NCI-H774 (cell line): ENCODE measurements around the gene ZNF574.

ENCODE experiments used
- DNase-seq: peaks from one replicate; lab custom pipeline; 2025; lab: John Stamatoyannopoulos, UW

Gene ZNF574

GRCh38 chr19:42102877-42103276 lies 26.9 kb downstream of the ZNF574 start:
- DNase-seq = no peak

- DNase-seq = no peak
These were observed 29.4 kb downstream of the ZNF574 start for GRCh38 chr19:42105368-42105767.

- peak; percentile 83 for DNase-seq
These were observed 32.8 kb downstream of the ZNF574 start for GRCh38 chr19:42108527-42109389.

GRCh38 chr19:42109896-42110295 lies 33.9 kb downstream of the ZNF574 start:
- no peak for DNase-seq

GRCh38 chr19:42110658-42111057 lies 34.7 kb downstream of the ZNF574 start:
- DNase-seq = no peak

- no peak for DNase-seq
These were observed 35.4 kb downstream of the ZNF574 start for GRCh38 chr19:42111384-42111783.

- no peak for DNase-seq
These were observed 35.8 kb downstream of the ZNF574 start for GRCh38 chr19:42111811-42112210.

GRCh38 chr19:42113641-42114348 lies 37.8 kb downstream of the ZNF574 start:
- no peak for DNase-seq

GRCh38 chr19:42114412-42114811 lies 38.4 kb downstream of the ZNF574 start:
- DNase-seq = peak; percentile 34

- DNase-seq = no peak
These were observed 39.3 kb downstream of the ZNF574 start for GRCh38 chr19:42115219-42115618.

- no peak for DNase-seq
These were observed 39.7 kb downstream of the ZNF574 start for GRCh38 chr19:42115705-42116104.

- DNase-seq = no peak
These were observed 40.5 kb downstream of the ZNF574 start for GRCh38 chr19:42116308-42117075.

- no peak for DNase-seq
These were observed 41.1 kb downstream of the ZNF574 start for GRCh38 chr19:42117076-42117475.

GRCh38 chr19:42120276-42120980 lies 44.5 kb downstream of the ZNF574 start:
- no peak for DNase-seq

- DNase-seq = no peak
These were observed 45.2 kb downstream of the ZNF574 start for GRCh38 chr19:42121036-42121621.

GRCh38 chr19:42121656-42122069 lies 45.7 kb downstream of the ZNF574 start:
- DNase-seq = no peak

- DNase-seq = no peak
These were observed 47.0 kb downstream of the ZNF574 start for GRCh38 chr19:42122691-42123607.

GRCh38 chr19:42123765-42124164 lies 47.8 kb downstream of the ZNF574 start:
- no peak for DNase-seq

GRCh38 chr19:42124386-42124901 lies 48.5 kb downstream of the ZNF574 start:
- no peak for DNase-seq

GRCh38 chr19:42125536-42125935 lies 49.6 kb downstream of the ZNF574 start:
- DNase-seq = no peak
